Loucy (cell line): Measurements from ENCODE around the gene DNAJB12.

Source experiments
- H2AFZ ChIP-seq: fragments of 200-600 bp; sonication (generic); 2 replicates; pipeline ENCODE4 v1.6.0; 2016; ENCODE audit warnings: antibody characterized with exemption, mild to moderate bottlenecking, low read length, moderate library complexity
- H3F3A ChIP-seq: fragments of 200-600 bp; 2 replicates; pipeline ENCODE4 v1.6.0; 2016; ENCODE audit warnings: antibody characterized with exemption, low read depth, mild to moderate bottlenecking
- H3K27me3 ChIP-seq: fragments of 200-600 bp; sonication (generic); 2 replicates; pipeline ENCODE4 v1.6.1; 2014; ENCODE audit warnings: low read length, mild to moderate bottlenecking; ENCODE audit not compliant: insufficient read depth, poor library complexity, severe bottlenecking
- H3K36me3 ChIP-seq: fragments of 200-600 bp; sonication (generic); 2 replicates; pipeline ENCODE4 v1.6.1; 2016; ENCODE audit warnings: low read length; ENCODE audit not compliant: insufficient read depth
- H3K4me1 ChIP-seq: fragments of 200-600 bp; sonication (generic); 2 replicates; pipeline ENCODE4 v1.5.1; 2014; ENCODE audit warnings: low read length, mild to moderate bottlenecking; ENCODE audit not compliant: insufficient read depth, poor library complexity, severe bottlenecking
- H3K4me2 ChIP-seq: fragments of 200-600 bp; sonication (generic); 2 replicates; pipeline ENCODE4 v1.6.0; 2014; ENCODE audit warnings: antibody characterized with exemption, low read length, low read depth, mild to moderate bottlenecking; ENCODE audit not compliant: poor library complexity, severe bottlenecking
- H3K4me3 ChIP-seq: fragments of 200-600 bp; sonication (generic); 2 replicates; pipeline ENCODE4 v1.5.1; 2014; ENCODE audit warnings: low read length, mild to moderate bottlenecking, mixed read lengths; ENCODE audit not compliant: poor library complexity, severe bottlenecking
- H3K79me2 ChIP-seq: fragments of 200-600 bp; sonication (generic); 2 replicates; pipeline ENCODE4 v1.6.1; 2014; ENCODE audit warnings: low read length; ENCODE audit not compliant: insufficient read depth
- H3K9ac ChIP-seq: fragments of 200-600 bp; sonication (generic); 2 replicates; pipeline ENCODE4 v1.6.0; 2014; ENCODE audit warnings: mild to moderate bottlenecking, low read depth, low read length, moderate library complexity; ENCODE audit not compliant: poor library complexity, severe bottlenecking
- H3K9me2 ChIP-seq: fragments of 200-600 bp; sonication (generic); replicated peaks from 2 replicates; pipeline ENCODE4 v1.6.1; 2016; ENCODE audit warnings: low read depth, low read length, mixed read lengths
- H3K9me3 ChIP-seq: fragments of 200-600 bp; sonication (generic); 2 replicates; pipeline ENCODE4 v1.6.1; 2014; ENCODE audit warnings: mild to moderate bottlenecking, antibody characterized with exemption, low read length, low read depth; ENCODE audit not compliant: insufficient read depth
- H4K20me1 ChIP-seq: fragments of 200-600 bp; sonication (generic); 2 replicates; pipeline ENCODE4 v1.6.0; 2014; ENCODE audit warnings: antibody characterized with exemption, low read length, mild to moderate bottlenecking; ENCODE audit not compliant: insufficient read depth, poor library complexity, severe bottlenecking
- EZH2phosphoT487 ChIP-seq: fragments of 200-600 bp; IDR thresholded peaks from 2 replicates; pipeline ENCODE4 v1.6.1; 2018; ENCODE audit warnings: antibody characterized with exemption, mild to moderate bottlenecking, moderate library complexity, borderline replicate concordance
- TF ChIP-seq, protein P1 (sequence below): fragments of 200-600 bp; sonication (generic); conservative IDR thresholded peaks from 2 replicates; pipeline ENCODE4 v1.5.1; 2014; ENCODE audit warnings: mild to moderate bottlenecking, antibody characterized with exemption, low read length

Gene DNAJB12

DNA sequence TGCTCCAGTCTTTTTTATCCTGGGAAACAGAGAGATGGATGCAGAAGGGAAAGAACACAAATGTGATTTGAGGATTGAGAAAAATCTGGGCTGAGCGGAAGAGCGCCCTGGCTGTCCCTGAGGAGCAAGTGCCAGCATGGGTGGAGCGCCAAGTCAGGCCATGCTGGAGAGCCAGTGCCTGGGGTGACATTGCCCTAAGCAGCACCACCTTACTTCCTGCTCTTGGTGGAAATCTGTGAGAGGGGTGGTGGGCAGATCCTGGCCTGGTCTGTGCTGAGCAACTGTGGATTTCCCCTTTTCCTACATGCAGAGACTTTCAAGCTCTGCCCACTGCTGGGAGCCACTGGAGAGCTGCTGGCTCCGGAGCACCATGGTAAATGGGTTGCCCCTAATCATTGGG, 44.1 kb downstream of the DNAJB12 start:
- Histone ChIP-seq H3K4me1 (peaks cover 45% of the 10 kb centered on the region), H3K9me2 (no peaks in the 10 kb centered on the region), H3F3A (peaks cover 3% of the 10 kb centered on the region; the same call in 1 of the 2 replicates), H3K9me3 (no peaks in the 10 kb centered on the region), H3K27me3 (no peaks in the 10 kb centered on the region), H3K9ac (peak overlapping the region; percentile 56), H4K20me1 (no peaks in the 10 kb centered on the region), H3K4me3 (no peak overlapping the region), H3K79me2 (no peaks in the 10 kb centered on the region), H3K4me2 (no peak overlapping the region), H2AFZ (no peak overlapping the region), H3K36me3 (no peaks in the 10 kb centered on the region)
- TF ChIP-seq, protein P1, sequence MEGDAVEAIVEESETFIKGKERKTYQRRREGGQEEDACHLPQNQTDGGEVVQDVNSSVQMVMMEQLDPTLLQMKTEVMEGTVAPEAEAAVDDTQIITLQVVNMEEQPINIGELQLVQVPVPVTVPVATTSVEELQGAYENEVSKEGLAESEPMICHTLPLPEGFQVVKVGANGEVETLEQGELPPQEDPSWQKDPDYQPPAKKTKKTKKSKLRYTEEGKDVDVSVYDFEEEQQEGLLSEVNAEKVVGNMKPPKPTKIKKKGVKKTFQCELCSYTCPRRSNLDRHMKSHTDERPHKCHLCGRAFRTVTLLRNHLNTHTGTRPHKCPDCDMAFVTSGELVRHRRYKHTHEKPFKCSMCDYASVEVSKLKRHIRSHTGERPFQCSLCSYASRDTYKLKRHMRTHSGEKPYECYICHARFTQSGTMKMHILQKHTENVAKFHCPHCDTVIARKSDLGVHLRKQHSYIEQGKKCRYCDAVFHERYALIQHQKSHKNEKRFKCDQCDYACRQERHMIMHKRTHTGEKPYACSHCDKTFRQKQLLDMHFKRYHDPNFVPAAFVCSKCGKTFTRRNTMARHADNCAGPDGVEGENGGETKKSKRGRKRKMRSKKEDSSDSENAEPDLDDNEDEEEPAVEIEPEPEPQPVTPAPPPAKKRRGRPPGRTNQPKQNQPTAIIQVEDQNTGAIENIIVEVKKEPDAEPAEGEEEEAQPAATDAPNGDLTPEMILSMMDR: no peak
- TF ChIP-seq EZH2phosphoT487: no peak

DNA sequence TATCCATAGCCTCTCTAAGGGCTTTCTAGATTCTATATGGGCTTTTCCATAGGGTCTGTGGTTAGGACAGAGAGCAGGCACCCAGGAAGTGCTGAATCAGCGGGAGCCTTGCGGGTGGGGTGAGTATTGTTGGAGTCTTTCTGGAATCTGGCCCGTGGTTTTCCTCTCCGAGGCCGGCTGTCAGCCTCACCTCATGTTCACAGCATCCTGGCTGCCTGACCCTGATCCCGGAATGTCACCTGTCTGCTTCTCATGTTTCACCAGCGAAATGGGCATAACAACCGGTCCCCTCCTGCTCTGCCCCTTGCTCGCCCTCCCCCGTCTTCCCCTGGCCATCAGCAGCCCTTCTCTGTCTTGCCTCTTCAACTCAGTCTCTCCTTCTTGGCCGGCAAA, 44.5 kb downstream of the DNAJB12 start:
- no peak overlapping the region for H2AFZ ChIP-seq
- H4K20me1 ChIP-seq: no peaks in the 10 kb centered on the region
- TF ChIP-seq, protein P1: no peak
- no peak for TF ChIP-seq EZH2phosphoT487
- H3K4me1 ChIP-seq: peaks cover 45% of the 10 kb centered on the region
- no peaks in the 10 kb centered on the region for H3K27me3 ChIP-seq
- no peak overlapping the region for H3K4me3 ChIP-seq
- no peaks in the 10 kb centered on the region for H3K9me3 ChIP-seq
- peak overlapping the region; percentile 56 for H3K9ac ChIP-seq
- H3K36me3 ChIP-seq: no peaks in the 10 kb centered on the region
- peaks cover 3% of the 10 kb centered on the region; the same call in 1 of the 2 replicates for H3F3A ChIP-seq
- H3K4me2 ChIP-seq: no peak overlapping the region
- no peaks in the 10 kb centered on the region for H3K79me2 ChIP-seq
- H3K9me2 ChIP-seq: no peaks in the 10 kb centered on the region

DNA sequence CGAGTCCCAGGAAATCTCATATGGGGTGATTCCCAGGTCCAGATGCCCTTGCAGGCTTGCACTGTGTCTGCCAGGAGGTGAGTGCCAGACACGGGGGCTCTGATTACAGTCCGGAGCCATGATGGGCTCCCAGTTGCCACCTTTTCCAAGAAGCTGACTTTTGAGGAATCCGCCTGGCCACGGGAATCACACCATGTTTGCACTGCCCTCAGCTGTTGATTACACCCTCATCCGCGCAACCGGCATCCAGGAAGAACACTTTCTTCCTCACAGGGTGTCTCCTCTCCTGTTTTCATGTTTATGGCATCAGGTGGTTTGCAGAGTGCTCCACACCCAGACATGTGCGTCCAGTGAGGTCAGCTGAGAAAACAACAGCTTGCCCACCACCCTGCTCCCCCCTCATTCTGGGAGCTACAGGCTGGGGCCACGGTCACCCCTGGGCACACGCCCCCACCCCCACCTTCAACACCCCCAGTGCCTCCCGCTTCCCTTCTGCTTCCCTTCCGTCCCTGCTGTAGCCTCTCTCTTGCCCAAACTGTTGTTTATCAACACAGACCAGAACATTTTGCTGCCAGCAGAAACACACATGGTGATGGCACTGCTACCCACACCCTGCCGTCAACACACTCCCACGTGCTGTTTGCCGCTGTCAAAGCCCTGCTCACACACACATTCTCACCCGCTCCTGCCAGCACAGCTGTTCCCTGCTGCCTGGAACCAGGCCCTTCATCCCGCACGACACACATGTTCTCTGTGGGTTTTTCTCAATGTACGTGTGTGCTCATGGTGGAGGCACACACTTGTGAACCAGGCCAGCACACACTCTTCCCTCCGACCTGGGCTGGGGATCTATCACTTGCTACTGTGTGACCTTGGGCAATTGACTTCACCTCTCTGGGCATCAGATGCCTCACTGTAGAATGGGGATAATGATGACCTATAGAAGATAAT, 45.2 kb downstream of the DNAJB12 start:
- no peak overlapping the region for H3K4me3 ChIP-seq
- H3K4me1 ChIP-seq: peaks cover 47% of the 10 kb centered on the region
- H3K79me2 ChIP-seq: no peaks in the 10 kb centered on the region
- no peaks in the 10 kb centered on the region for H4K20me1 ChIP-seq
- no peaks in the 10 kb centered on the region for H3K27me3 ChIP-seq
- H2AFZ ChIP-seq: no peak overlapping the region
- H3K9me3 ChIP-seq: no peaks in the 10 kb centered on the region
- no peaks in the 10 kb centered on the region for H3K9me2 ChIP-seq
- H3K4me2 ChIP-seq: peak overlapping the region; percentile 4
- peaks cover 3% of the 10 kb centered on the region; the same call in 1 of the 2 replicates for H3F3A ChIP-seq
- TF ChIP-seq, protein P1: no peak
- no peak for TF ChIP-seq EZH2phosphoT487
- H3K36me3 ChIP-seq: no peaks in the 10 kb centered on the region
- peak overlapping the region; percentile 49 for H3K9ac ChIP-seq
